Right ventricle myocardium superior (tissue), 1 donor: ENCODE data around the gene ETV2. TPM values are rescaled to one million over a fixed set of nuclear protein-coding genes. Genes with fewer than 3 reads are reported as not detected.
"Not testable (repeated sequence)": the region's sequence is repeated elsewhere in the genome, so short reads cannot be mapped to it uniquely, and the experiment has no call there.

ENCODE experiments used
- ATAC-seq: fragments of 200-7000 bp; cut with Tn5 transposase; one replicate; pipeline ENCODE4 v1.9.1; 2020; ENCODE audit warnings: mild to moderate bottlenecking; ENCODE audit not compliant: poor library complexity
- DNase-seq: peaks from one replicate; pipeline ENCODE4 v3.0.0-alpha.2; 2020
- intact Hi-C: fragments of 100-400 bp; cut with DNase I; formaldehyde crosslinking; loops from one replicate; pipeline ENCODE4 v1.11.2; 2022
- total RNA-seq: library from RNA; stranded (reverse); fragmentation: NEBNext Ultra II Directional; extraction: Animal tissue kit (Norgen Biotek cat#: 25700); gene quantifications from one replicate; pipeline ENCODE4 v1.2.1, GENCODE V29; 2021
- donor health status: DM: no; HTN: yes; CAD: no; lungs with severe emphysema.

Gene ETV2
- total RNA-seq, 1 donor from 2014 or later = 0.32 TPM

GRCh38 chr19:35691106-35691505, 49.6 kb downstream of the ETV2 start:
- DNase-seq, intact Hi-C loops, ATAC-seq: not testable (repeated sequence)

- ATAC-seq (no peak), DNase-seq (no peak)
- intact Hi-C loops = no loop called here
Observed at GRCh38 chr19:35692010-35692409, 50.5 kb downstream of the ETV2 start.

- DNase-seq (no peak), ATAC-seq (peak; percentile 17)
- intact Hi-C loops = no loop called here
Observed at GRCh38 chr19:35693422-35693821, 51.9 kb downstream of the ETV2 start.

- intact Hi-C loops = loop anchor here (2.0 kb wide), 1 partner anchor 23 kb away; no protein-coding TSS in a partner anchor
- DNase-seq (peak; percentile 91), ATAC-seq (peak; percentile 99)
Observed at GRCh38 chr19:35693835-35694599, 52.5 kb downstream of the ETV2 start.

Other genes starting within 250 kb of the ETV2 start
- gene FFAR2, start 193.5 kb upstream of the ETV2 start, total RNA-seq = 0.11 TPM
- gene KRTDAP, start 151.3 kb upstream of the ETV2 start, total RNA-seq = not detected
- gene DMKN, start 128.1 kb upstream of the ETV2 start, total RNA-seq = 3.6 TPM
- not detected for gene SBSN, start 113.4 kb upstream of the ETV2 start, total RNA-seq
- not detected for gene GAPDHS, start 108.3 kb upstream of the ETV2 start, total RNA-seq
- gene TMEM147, start 96.1 kb upstream of the ETV2 start, total RNA-seq = 75.7 TPM
- not detected for gene ATP4A, start 78.1 kb upstream of the ETV2 start, total RNA-seq
- not detected for gene PMIS2, start 55.6 kb upstream of the ETV2 start, total RNA-seq
- gene HAUS5, start 29.0 kb upstream of the ETV2 start, total RNA-seq = 3.3 TPM
- 48.9 TPM for gene RBM42, start 12.7 kb upstream of the ETV2 start, total RNA-seq
- 1,337 TPM for gene COX6B1, start 6.6 kb downstream of the ETV2 start, total RNA-seq
- gene UPK1A, start 24.8 kb downstream of the ETV2 start, total RNA-seq = not detected
- not detected for gene ZBTB32, start 62.8 kb downstream of the ETV2 start, total RNA-seq
- 16.3 TPM for gene KMT2B, start 76.3 kb downstream of the ETV2 start, total RNA-seq
- 2.9 TPM for gene IGFLR1, start 100.7 kb downstream of the ETV2 start, total RNA-seq
- 22.6 TPM for gene U2AF1L4, start 103.7 kb downstream of the ETV2 start, total RNA-seq
- gene PSENEN, start 103.9 kb downstream of the ETV2 start, total RNA-seq = 40.7 TPM
- 5.2 TPM for gene LIN37, start 106.8 kb downstream of the ETV2 start, total RNA-seq
- gene HSPB6, start 115.3 kb downstream of the ETV2 start, total RNA-seq = 570 TPM
- 5.9 TPM for gene PROSER3, start 116.4 kb downstream of the ETV2 start, total RNA-seq
- gene ARHGAP33, start 133.8 kb downstream of the ETV2 start, total RNA-seq = 3.0 TPM
- not detected for gene PRODH2, start 171.1 kb downstream of the ETV2 start, total RNA-seq
- not detected for gene NPHS1, start 210.8 kb downstream of the ETV2 start, total RNA-seq
- not detected for gene KIRREL2, start 215.2 kb downstream of the ETV2 start, total RNA-seq
- 17.8 TPM for gene APLP1, start 226.8 kb downstream of the ETV2 start, total RNA-seq